GM19328 (cell line): Measurements from ENCODE around the gene SEMA5B.
A peak's percentile ranks its signal among the peaks of the same experiment; 100 is the strongest.

Experiments
- ATAC-seq: cut with Tn5 transposase; IDR thresholded peaks from one replicate; pipeline ENCODE4 v1.9.1; 2021; ENCODE audit warnings: mild to moderate bottlenecking, moderate library complexity; ENCODE audit not compliant: unreplicated experiment

Gene SEMA5B, protein sequence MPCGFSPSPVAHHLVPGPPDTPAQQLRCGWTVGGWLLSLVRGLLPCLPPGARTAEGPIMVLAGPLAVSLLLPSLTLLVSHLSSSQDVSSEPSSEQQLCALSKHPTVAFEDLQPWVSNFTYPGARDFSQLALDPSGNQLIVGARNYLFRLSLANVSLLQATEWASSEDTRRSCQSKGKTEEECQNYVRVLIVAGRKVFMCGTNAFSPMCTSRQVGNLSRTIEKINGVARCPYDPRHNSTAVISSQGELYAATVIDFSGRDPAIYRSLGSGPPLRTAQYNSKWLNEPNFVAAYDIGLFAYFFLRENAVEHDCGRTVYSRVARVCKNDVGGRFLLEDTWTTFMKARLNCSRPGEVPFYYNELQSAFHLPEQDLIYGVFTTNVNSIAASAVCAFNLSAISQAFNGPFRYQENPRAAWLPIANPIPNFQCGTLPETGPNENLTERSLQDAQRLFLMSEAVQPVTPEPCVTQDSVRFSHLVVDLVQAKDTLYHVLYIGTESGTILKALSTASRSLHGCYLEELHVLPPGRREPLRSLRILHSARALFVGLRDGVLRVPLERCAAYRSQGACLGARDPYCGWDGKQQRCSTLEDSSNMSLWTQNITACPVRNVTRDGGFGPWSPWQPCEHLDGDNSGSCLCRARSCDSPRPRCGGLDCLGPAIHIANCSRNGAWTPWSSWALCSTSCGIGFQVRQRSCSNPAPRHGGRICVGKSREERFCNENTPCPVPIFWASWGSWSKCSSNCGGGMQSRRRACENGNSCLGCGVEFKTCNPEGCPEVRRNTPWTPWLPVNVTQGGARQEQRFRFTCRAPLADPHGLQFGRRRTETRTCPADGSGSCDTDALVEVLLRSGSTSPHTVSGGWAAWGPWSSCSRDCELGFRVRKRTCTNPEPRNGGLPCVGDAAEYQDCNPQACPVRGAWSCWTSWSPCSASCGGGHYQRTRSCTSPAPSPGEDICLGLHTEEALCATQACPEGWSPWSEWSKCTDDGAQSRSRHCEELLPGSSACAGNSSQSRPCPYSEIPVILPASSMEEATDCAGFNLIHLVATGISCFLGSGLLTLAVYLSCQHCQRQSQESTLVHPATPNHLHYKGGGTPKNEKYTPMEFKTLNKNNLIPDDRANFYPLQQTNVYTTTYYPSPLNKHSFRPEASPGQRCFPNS

DNA sequence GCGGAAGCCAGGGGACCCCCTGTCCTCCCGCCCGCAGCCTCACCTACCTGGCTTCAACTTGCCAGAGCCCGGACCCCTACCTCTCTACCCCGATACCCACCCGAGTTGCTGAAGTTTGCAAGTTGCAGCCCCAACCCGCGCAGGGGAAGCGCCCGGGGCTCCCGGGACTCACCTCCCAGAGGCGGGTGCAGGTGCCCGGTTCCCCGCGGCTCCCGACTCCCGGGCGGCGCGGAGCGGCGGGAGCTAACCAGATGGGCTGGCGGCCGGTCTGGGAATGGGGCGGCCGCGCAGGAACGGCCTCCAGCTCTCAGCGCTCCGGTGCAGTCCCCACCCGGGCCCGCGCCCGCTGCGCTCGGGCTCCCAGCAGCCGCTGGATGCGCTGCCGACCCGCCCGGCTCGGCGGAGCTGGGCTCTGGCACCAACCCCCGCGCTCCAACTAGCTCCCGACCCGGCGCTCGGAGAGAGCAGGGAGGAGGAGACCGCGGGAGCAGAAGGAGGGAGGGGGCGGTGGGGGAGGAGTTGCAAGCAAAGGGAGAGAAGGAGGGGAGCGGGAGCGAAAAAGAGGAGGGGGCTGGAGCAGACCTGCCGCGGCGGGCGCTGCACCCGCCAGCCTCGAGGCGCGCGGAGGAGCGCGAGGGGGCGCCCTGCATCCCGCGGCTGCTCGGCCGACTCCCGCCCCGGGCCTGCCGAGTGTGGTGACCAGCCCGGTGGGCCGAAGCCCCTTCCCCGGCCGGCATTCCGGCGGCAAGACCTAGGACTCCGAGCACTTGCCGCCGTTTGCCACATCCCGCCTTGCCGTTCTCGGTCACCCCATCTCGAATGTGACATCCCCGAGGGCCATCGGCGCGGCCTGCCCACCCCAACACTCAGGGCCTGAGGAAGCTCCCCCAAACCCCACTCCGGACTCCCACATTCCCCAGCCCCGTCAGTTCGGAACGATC, at the start of gene SEMA5B:
TSS of gene SEMA5B (minus strand) at position 472 of the 941 bp plus-strand sequence. CDS start 66,500 bp downstream, outside the sequence.
- no peak for ATAC-seq

DNA sequence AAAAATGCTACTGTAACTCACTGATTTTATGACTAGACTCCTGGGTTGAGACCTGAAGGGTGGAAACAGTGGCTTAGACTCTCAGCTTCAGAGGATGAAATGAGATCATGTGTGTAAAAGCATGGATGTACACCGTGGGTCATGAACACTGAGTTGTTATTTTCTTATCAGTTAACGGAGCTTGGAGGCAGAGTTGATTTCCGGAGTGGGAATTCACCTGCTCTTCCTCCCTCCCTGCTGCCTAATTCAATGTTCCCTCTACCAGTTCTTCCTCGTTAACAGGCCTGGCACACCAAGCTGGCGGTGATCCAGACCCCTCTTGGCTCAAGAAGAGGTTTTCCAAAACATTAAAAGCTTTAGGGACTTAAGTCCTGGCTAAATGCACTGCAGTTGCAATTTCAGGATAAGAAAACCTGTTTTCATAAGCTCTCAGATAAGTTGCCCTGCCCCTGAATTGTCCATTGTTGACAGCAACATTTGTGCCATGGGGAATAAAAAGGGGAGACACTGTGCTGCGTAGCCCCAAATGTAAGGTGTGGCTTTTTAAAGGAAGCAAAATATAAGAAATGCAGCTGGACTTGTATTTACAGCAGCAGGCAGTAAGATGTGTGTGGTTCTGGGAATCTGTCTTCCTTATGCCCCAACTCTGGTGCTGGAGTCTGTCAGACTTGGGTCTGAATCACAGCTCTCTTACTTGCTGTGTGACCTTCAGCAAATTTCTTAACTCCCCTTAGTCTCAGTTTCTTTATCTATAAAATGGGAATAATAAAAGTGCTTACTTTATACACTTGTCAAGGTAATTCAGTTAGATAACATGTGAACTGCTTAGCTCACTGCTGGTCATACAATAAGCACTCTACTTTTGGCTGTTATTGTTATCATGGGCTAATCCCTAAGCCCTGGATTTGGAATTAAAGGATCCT, 49.2 kb upstream of the SEMA5B start:
- ATAC-seq = no peak

DNA sequence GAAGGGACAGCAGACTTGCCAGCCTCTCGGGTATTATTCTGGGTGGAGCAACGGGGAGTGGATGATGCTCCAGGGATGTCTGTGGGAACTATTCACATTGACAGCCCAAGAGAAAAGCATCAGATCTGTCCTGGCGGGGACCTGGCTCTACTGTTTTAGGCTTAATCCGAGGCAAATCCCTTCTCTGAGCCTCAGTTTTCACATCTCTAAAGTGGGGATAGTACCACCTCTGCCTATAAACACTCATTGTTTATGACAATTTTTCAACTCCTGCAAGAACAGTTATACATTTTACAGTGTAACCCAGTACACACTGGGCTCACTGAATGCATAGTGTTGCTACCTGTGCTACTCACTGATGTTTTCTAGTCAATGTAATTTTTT, 48.5 kb upstream of the SEMA5B start:
- ATAC-seq = no peak

DNA sequence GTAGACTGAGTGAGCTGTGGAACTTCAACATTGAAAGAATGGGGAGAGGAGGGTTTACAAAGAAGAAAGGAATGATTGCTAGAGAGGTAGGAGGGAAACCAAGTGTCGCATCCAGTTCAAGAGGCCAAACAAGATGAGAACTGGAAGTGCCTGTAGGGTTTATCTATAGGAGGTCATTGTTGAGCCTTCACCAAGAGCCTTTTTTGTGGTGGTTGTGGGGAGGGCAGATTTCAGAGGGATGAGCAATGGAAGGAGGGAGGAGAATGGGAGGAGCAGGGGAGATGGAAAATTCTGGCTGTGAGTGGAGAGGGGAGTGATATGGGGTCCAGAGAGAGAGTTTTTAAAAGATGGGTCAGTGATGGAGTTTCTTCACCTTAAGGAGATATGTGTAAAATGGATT, 47.8 kb upstream of the SEMA5B start:
- no peak for ATAC-seq

DNA sequence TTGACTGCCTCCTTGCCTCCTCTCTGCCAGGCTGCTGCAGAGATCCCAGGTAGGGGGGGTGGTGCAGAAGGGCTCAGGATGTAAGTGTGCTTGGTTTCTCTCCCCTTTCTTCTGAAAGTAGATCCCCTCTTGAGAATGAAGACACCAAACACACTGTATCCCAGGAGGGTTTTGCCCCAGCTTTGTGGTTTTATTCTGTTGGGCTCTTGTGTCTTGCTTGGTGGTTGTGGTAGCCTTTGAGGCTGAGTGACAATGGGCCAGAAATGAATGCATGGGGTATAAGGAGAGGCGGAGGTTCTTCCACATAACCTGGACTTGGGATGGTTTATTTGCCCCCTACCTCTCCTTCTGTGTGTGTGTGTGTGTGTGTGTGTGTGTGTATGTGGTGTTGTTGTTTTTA, 45.0 kb upstream of the SEMA5B start:
- ATAC-seq = no peak

DNA sequence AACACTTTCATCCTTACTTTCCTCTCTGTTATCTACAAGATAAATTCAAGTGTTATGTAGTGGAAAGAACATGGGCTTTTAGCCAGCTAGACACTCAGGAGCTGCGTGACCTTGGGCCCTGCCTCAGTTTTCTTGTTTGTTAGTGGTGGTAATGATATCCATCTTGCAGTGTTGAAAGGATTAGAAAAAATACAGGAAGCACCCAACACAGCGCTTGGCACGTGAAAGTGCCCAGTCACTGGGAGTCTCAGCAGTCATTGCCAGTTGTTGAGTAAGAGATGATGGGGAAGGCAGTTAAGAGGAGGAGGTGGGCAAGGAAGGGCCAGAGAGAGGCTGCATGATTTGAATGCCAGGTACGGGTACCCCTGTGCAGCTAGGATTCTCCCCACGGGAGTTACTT, 44.6 kb upstream of the SEMA5B start:
- no peak for ATAC-seq

DNA sequence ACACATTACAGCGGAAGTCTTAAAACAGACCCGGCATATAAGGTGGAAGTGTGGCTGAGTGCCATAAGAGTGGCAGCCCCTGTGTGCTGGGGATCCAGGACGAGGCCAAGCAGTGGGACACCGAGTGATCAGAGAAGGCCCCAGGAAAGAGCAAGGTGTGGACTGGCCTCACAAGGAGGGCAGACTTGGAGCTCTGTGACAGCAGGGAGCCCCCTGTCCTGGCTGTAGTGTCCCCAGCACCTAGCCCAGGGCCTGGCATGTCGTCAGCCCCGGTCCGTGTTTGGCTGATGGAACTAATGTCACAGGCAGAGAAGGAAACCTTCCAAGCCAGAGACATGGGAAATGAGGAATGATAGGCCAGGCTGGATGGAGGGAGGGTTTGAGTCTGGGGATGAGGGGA, 44.0 kb upstream of the SEMA5B start:
- no peak for ATAC-seq

DNA sequence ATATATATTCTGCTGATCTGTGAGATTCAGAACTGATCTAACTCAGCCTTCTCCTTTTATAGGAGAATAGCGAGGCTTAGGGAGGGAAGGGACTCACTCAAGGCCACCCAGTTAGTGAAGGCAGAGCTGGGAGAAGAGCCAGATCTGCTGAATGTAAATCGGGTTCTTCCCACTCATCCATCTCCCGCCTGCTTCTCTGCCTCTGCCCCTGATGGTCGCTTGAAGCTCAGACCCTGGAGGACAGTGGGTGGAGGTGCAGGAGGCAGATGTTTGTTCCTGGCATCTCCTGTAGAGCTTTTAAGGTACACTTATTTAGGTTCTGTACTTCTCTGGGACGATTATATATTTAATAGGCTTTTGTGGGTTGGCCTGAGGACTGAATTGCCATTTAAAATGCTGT, 43.6 kb upstream of the SEMA5B start:
- no peak for ATAC-seq

DNA sequence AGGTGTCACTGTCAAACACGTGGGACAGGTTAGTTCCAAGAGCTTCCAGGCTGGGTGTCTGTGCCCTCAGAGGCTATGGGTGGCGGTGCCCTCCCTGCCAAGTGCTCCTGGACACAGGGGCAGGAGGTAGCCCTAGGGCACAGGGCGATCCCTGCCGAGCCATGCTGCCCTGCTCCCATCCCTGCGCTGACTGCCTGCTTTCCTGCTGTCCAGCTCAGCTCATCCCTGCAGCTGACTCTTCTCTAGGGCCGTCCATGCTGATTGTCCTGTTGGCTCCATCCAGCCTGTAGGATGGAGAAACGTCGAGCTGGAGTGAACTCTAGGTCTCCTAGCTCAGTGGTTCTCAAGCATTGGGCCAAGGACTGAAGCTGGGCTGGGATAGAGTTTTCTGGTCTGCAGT, 42.9 kb upstream of the SEMA5B start:
- ATAC-seq = no peak

DNA sequence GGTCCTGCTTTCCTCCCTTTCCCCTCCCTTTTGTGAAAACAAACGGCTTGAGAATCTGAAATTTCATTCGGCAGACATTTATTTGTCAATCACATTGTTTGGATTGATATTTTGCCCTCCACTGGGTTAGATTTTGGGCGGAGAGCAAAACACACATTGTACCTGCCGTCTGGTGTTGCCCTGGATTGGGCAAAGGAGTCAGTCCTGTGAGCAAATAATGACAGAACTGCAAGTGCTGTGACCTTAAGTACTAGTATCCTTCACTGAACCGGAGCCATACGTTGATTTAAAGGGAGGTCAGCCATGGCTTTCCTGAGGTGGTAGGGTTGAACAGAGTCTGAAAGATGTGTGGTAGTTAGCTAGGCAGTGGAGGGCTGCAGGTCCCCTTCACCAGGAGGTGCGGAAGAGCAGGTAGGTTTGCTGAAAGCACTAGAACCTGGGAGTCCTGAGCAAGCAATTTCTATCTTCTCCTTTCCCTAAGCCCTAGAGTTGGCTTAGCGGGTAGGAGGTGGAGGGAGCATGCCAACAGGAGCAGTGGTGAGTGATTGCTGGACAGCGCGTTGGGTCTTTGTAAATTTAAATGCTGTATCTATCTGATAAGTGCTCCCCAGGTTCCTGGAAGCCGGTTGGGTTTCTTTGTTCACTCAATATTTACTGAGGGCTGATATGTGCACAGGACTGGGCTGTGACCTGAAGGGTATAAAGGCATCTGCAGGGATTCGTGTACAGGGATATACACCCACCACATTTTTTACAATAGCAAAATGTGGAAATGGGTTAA, 41.2 kb upstream of the SEMA5B start:
- no peak for ATAC-seq

DNA sequence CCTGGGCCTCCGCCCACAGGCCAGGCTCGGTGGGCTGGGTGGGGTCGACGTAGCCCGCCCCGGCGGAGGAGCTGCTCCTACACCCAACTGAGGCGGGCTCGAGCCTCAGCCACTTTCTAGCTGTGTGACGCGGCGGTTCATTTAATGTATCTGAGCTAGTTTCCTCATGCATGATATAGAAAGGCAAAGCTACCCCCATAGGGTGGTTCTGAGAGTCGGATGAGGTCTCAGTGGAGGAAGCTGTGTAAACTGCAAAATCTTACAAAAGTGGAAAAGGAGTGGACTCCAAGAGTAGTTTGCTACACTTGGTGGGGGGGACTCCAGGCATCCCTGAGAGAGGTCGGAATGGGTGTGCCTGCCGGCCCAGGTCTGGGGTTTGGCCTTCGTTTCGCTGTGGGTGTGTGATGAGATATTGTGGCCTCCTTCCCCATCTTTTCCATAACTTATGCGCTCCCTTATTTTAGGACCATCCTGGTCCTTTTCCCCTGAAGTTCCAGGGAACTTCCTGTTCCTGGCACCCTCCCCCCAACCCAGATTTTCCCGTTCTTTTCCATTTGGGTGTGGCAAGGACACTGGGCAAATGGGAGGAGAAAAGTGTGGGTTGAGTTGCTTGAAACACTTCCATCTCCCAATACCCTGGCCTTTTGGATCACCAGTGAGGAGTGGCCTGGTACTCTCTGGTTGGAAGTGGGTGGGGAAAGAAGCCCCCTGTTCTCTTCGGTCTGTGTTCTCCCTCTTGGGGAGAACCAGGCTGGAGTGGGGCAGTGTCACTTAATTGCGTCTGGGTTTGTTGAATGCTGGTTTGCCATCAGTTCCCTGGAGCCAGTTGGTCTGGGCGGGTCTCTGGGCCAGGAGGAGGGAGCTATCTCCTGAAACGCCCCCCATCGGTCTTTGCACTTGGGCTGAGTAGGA, 40.4 kb upstream of the SEMA5B start:
- ATAC-seq = peak; percentile 24

DNA sequence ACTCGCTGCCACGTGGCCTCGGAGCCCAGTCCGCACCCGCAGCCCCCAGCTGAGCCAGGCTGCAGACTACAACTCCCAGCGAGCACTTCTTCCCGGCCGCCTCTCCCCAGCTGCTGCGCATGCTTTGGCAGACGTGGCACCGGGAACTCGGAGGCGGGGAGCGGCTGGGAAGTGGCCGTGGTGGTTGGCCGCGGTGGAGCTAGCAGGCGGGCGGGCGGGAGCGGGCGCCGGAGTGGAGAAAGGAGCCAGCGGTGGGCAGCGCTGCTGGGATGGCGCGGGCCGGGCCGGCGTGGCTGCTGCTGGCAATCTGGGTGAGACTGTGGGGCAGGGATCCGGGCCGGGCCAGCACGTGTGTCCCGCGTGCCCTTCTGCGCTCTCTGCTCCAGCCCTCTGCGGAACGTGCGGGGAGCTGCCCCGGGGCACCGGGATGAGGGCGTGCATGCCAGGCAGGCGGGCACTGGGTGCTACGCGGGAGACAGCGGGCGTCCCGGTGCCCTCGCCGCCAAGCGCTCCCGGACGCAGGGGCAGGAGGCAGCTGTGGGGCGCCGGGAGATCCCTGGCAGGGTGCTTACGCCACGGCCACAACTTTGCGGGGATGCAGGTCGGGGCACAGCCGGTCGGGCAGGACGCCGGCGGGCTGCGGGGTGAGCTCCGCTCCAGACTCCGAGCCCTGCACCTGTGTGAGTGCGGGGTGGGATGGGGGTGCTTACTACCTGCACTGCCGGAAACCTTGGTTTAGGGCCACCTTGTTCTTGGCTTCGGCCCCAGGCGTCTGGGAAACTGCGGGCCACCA, 39.5 kb upstream of the SEMA5B start, which contains the start of gene PDIA5:
TSS of gene PDIA5 (plus strand) at position 130 of the 793 bp plus-strand sequence. CDS start at position 270, 140 bp downstream.
- ATAC-seq = peak; percentile 90

DNA sequence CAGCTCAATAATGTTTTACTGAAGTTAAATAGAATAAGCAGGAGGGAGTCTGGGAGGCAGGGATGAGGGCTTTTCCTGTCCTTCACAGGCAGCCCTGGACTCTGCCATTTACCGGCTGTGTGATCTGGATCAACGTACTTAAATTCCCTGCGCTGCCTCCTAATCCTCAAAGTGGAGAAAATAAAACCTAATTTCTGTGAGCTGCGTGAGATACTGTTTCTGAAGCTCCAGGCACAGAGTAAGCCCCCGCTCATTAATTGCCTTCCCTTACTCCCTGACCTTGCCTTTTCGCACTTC, 39.0 kb upstream of the SEMA5B start:
- no peak for ATAC-seq

DNA sequence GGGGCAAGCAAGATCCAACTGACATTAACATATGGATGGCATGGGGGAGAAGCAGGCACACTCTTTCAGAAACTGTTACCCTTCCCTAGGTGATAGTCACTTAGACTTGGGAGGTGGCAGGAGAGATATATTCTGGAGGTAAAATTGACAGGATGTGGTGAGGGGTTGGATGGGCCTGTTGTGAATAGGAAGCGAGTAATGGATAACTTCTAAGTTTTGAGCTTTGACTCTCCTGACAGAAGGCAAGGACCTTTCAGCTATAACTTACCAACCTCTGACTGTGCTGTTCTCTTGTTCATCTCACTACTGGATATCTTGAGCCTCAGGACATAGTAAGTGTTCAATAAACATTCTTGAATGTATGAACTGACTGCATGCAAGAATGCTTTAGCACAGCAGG, 37.4 kb upstream of the SEMA5B start:
- ATAC-seq = no peak

DNA sequence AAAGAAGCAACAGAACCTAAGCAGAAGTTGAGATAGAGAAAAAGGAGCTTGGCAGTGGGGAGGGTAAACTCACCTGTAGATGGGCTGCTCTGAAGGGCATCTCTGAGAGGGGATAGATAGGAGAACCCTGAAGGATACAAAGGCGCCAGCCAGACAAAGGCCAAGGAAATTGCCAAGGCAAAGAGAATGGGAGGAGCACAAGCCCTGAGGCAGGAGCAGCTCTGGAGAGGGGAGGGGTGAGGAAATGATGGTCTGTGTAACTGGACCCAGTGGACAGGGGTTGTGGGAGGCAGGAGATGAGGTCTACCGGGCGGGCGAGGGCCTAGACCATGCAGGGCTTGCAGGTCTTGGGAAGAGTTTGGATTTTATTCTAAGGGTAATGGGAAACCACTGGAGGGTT, 36.9 kb upstream of the SEMA5B start:
- ATAC-seq = no peak

DNA sequence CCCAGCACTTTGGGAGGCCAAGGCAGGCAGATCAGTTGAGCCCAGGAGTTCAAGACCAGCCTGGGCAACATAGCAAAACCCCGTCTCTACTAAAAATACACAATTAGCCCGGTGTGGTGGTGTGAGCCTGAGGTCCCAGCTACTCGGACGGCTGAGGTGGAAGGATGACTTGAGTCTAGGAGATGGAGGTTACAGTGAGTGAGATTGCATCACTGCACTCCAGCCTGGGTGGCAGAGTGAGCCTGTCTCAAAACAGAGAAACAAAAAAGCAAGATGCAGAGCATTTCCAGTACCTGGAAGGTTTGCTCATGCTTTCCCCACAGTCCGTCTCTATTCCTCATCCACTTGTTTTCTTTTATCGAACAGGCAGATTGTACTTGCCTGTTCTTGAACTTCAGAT, 35.5 kb upstream of the SEMA5B start:
- no peak for ATAC-seq

DNA sequence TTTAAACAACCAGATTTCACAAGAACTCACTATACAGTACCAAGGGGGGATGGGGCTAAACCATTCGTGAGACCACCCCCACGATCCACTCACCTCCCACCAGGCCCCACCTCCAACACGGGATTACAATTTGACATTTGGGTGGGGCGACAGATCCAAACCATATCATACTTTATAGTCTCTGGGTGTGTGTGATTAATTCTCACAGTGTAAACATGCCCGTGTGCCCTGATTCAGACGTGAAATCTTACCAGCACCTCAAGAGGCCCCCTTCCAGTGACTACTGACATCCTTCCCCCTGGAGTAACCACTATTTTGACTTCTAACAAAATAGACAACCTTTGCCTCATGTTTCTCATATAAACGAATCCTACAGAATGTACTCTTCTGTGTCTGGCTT, 34.3 kb upstream of the SEMA5B start:
- ATAC-seq = no peak
